Measurements from ENCODE around the gene C20orf204.

Gene C20orf204

GRCh38 chr20:64056889-64057627, 21.1 kb downstream of the C20orf204 start:
- no peak for DNase-seq

- peak; percentile 84 for DNase-seq
Measured at GRCh38 chr20:64057628-64058498, 21.9 kb downstream of the C20orf204 start.

- no peak for DNase-seq
Measured at GRCh38 chr20:64058536-64058935, 22.6 kb downstream of the C20orf204 start.

GRCh38 chr20:64062276-64062595, 26.3 kb downstream of the C20orf204 start:
- DNase-seq: no peak

GRCh38 chr20:64062596-64063388, 26.8 kb downstream of the C20orf204 start, which contains the start of gene TCEA2:
Gene TCEA2, plus strand, starts transcription at chr20:64063198. Its CDS starts 115 bp downstream, at chr20:64063313.
- peak; percentile 98 for DNase-seq

GRCh38 chr20:64063389-64064144, 27.6 kb downstream of the C20orf204 start:
- no peak for DNase-seq

- no peak for DNase-seq
Measured at GRCh38 chr20:64064145-64064698, 28.2 kb downstream of the C20orf204 start.

- no peak for DNase-seq
Measured at GRCh38 chr20:64065062-64065973, 29.3 kb downstream of the C20orf204 start.

- peak; percentile 90 for DNase-seq
Measured at GRCh38 chr20:64065974-64066343, 30.0 kb downstream of the C20orf204 start.

GRCh38 chr20:64067005-64067632, 31.1 kb downstream of the C20orf204 start:
- no peak for DNase-seq

- DNase-seq: no peak
Measured at GRCh38 chr20:64067733-64068307, 31.8 kb downstream of the C20orf204 start.

- no peak for DNase-seq
Measured at GRCh38 chr20:64068386-64069208, 32.6 kb downstream of the C20orf204 start.

GRCh38 chr20:64069209-64069613, 33.2 kb downstream of the C20orf204 start:
- no peak for DNase-seq

GRCh38 chr20:64069614-64070243, 33.7 kb downstream of the C20orf204 start:
- DNase-seq: no peak

GRCh38 chr20:64070244-64070993, 34.4 kb downstream of the C20orf204 start:
- no peak for DNase-seq

GRCh38 chr20:64071341-64072332, 35.7 kb downstream of the C20orf204 start:
- DNase-seq: no peak

Measured in activated CD4-positive, alpha-beta T cell treated with anti-CD3 and anti-CD28 coated beads, Interleukin-10, Interleukin-2, amounts not matched to agents 100 ng/mL and 50 ng/mL, durations not matched to agents 16 hours and 8 hours (primary cell).